Measurements from ENCODE around the gene IDH3G. TPM values are rescaled to one million over a fixed set of nuclear protein-coding genes. Genes with fewer than 3 reads are reported as not detected.
"Not testable (repeated sequence)": the region's sequence is repeated elsewhere in the genome, so short reads cannot be mapped to it uniquely, and the experiment has no call there.

IDH3G gene
- total and polyA plus RNA-seq, 2 donors (not counting 3 experiments of a cell fraction or from before 2014, with no cell fraction given), result 57.7 to 116 TPM

DNA sequence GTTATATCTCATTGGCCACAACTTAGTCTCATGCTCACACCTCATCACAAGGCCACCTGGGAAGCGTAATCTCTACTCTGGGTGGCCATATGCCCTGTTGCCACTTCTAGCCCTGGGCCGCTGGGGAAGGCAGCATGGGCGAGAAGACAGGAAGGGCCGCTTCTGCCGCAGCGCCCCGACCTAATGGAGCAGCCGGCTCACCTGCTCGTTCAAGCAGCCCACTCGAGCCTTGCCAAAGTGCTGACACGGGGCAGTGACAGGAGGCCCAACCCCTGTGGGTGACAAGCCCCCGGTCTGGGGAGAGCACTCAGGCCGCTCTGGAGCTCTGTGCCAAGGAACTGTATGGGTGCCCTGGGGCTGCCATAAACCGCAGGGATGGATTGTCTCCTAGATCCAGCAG is 52.1 kb downstream of the IDH3G start:
- H3K9ac ChIP-seq (replicated peaks; ENCODE audit: extremely low read depth, insufficient read depth, low read length); H3K4me2 ChIP-seq (ENCODE audit: insufficient read depth, low read length); H3K79me2 ChIP-seq (ENCODE audit: control insufficient read depth, insufficient read depth, low read length); H2AFZ ChIP-seq (ENCODE audit: low read depth, low read length); H3K27ac ChIP-seq (ENCODE audit: insufficient read depth, low read depth, low read length); FAIRE-seq; H3K27me3 ChIP-seq (ENCODE audit: control insufficient read depth in 2 of 2, insufficient read depth in 2 of 2, low read length in 2 of 2); CTCF ChIA-PET; H3K9me1 ChIP-seq (replicated peaks; ENCODE audit: control insufficient read depth, extremely low read depth, insufficient read depth, low read length); dilution Hi-C loops (cut with MboI; ENCODE audit: extremely low pct_ligation_motif_present, low sequenced_read_pairs); BruUV-seq (replicated peaks); H4K20me1 ChIP-seq (replicated peaks; ENCODE audit: control insufficient read depth, extremely low read depth, insufficient read depth, low read length); H3K4me1 ChIP-seq (ENCODE audit: control insufficient read depth, extremely low read depth, insufficient read depth, low read length); intact Hi-C loops (cut with micrococcal nuclease); H3K4me3 ChIP-seq (replicated peaks in 1 of 3; ENCODE audit: insufficient read depth in 1 of 3, low read depth in 1 of 3, low read length in 3 of 3); POLR2A ChIA-PET; DNase-seq (ENCODE audit: low read depth, low spot score); H3K36me3 ChIP-seq (ENCODE audit: control insufficient read depth in 2 of 2, extremely low read depth in 1 of 2, insufficient read depth in 2 of 2, low read length in 2 of 2); H3K9me3 ChIP-seq (replicated peaks; ENCODE audit: control insufficient read depth, insufficient read depth, low read length): not testable (repeated sequence)

DNA sequence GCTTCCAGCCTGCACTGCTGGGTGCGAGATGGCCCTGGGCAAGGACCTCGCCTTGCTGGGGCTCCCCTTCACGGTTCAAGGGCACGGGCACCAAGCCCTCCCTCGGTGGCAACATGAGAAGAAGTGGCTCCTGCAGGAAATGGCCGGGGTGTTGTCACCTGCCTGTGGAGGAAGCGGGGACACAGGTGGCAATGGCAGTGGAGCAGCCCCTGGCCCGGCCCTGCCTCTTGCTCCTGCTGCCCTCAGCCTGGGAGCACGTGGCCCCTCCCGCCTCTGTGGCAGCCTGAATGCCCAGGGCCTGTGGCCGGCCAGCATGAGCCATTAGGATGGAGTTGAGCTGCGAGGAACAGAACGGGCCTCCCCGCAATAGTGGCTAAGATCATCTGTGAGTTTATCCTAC is 52.7 kb downstream of the IDH3G start:
- BruUV-seq (replicated peaks), result no TSS peak
- Histone ChIP-seq H3K27ac (ENCODE audit: insufficient read depth, low read depth, low read length) (no peak overlapping the region), H2AFZ (ENCODE audit: low read depth, low read length) (no peak overlapping the region), H3K27me3 (ENCODE audit: control insufficient read depth in 2 of 2, insufficient read depth in 2 of 2, low read length in 2 of 2) (no peaks in the 10 kb centered on the region), H3K9me3 (replicated peaks; ENCODE audit: control insufficient read depth, insufficient read depth, low read length) (no peaks in the 10 kb centered on the region), H3K4me1 (ENCODE audit: control insufficient read depth, extremely low read depth, insufficient read depth, low read length) (no peaks in the 10 kb centered on the region), H3K79me2 (ENCODE audit: control insufficient read depth, insufficient read depth, low read length) (no peaks in the 10 kb centered on the region), H3K9me1 (replicated peaks; ENCODE audit: control insufficient read depth, extremely low read depth, insufficient read depth, low read length) (no peaks in the 10 kb centered on the region), H3K9ac (replicated peaks; ENCODE audit: extremely low read depth, insufficient read depth, low read length) (no peak overlapping the region), H3K36me3 (ENCODE audit: control insufficient read depth in 2 of 2, extremely low read depth in 1 of 2, insufficient read depth in 2 of 2, low read length in 2 of 2) (no peaks in the 10 kb centered on the region), H4K20me1 (replicated peaks; ENCODE audit: control insufficient read depth, extremely low read depth, insufficient read depth, low read length) (no peaks in the 10 kb centered on the region), H3K4me3 (replicated peaks in 1 of 3; ENCODE audit: insufficient read depth in 1 of 3, low read depth in 1 of 3, low read length in 3 of 3) (no peak overlapping the region), H3K4me2 (ENCODE audit: insufficient read depth, low read length) (no peak overlapping the region)
- dilution Hi-C loops (cut with MboI; ENCODE audit: extremely low pct_ligation_motif_present, low sequenced_read_pairs), result no loop called here
- DNase-seq (ENCODE audit: low read depth, low spot score) (no peak), FAIRE-seq (no peak)
- no peak for TF ChIP-seq FOS (IDR thresholded peaks at IDR 0.05; ENCODE audit: borderline replicate concordance, insufficient read depth, low read length)
- no peak for TF ChIP-seq POLR2AphosphoS5 (IDR thresholded peaks at IDR 0.05; ENCODE audit: insufficient read depth, low read depth, low read length)
- TF ChIP-seq MYC (IDR thresholded peaks at IDR 0.05; ENCODE audit: low read depth, low read length), result no peak
- TF ChIP-seq GATA2 (IDR thresholded peaks at IDR 0.05; ENCODE audit: insufficient read depth, insufficient read length, low read depth, low read length), result no peak
- TF ChIP-seq MAX (IDR thresholded peaks at IDR 0.05; ENCODE audit: insufficient read depth, insufficient read length), result no peak
- POLR2A ChIA-PET, result no interaction called here
- CTCF ChIA-PET, result no interaction called here
- intact Hi-C loops (cut with micrococcal nuclease), result no loop called here

Data from endothelial cell of umbilical vein (primary cell).